Jurkat, Clone E6-1 (cell line): ENCODE data around the gene QDPR.
A peak's percentile ranks its signal among the peaks of the same experiment; 100 is the strongest.

ENCODE experiments used
- DNase-seq: peaks from one replicate; pipeline ENCODE4 v3.0.0-alpha.2; 2011; ENCODE audit warnings: low read depth, low spot score
- H3K4me3 ChIP-seq: 2 replicates; pipeline ENCODE4 v1.5.1; 2011; ENCODE audit warnings: mild to moderate bottlenecking, low read length, control low read depth, moderate library complexity

QDPR gene

DNA sequence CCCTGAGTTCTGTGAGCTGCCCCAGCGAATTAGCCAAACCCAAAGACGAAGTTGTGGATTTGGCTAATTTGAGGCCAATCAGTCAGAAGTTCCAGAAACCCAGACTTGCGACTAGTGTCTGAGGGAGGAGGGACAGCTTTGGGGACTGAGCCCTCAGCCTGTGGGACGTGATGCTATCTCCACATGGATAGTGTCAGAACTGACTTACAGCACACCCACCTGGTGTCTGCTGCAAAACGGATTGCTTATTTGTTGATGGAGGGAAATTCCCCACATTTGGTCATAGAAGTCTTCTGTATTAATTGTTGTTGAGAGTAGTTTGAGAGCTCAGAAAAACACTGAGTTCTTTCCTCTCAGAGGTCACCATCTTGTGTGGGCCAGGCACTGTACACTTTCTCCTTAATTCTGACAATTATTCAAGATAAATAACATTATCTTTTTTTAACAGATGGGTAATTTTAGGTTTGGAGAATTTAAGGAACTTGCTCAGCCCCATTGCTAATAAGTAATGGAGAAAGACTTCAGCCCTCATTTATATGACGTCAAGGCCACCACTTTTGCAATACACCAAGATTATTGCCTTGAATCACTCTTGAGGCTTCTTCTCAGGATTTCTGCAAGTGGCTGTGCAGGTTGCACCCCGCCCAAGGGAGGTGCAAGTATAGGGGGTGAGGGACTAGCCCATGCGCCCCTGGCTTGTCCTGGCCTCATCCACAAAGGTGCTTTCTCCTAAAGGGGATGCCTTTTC, 19.8 kb upstream of the QDPR start:
- no peak overlapping the region for H3K4me3 ChIP-seq
- DNase-seq, result no peak

- no peak overlapping the region for H3K4me3 ChIP-seq
- no peak for DNase-seq
Measured at GRCh38 chr4:17528551-17529165, 16.8 kb upstream of the QDPR start.

DNA sequence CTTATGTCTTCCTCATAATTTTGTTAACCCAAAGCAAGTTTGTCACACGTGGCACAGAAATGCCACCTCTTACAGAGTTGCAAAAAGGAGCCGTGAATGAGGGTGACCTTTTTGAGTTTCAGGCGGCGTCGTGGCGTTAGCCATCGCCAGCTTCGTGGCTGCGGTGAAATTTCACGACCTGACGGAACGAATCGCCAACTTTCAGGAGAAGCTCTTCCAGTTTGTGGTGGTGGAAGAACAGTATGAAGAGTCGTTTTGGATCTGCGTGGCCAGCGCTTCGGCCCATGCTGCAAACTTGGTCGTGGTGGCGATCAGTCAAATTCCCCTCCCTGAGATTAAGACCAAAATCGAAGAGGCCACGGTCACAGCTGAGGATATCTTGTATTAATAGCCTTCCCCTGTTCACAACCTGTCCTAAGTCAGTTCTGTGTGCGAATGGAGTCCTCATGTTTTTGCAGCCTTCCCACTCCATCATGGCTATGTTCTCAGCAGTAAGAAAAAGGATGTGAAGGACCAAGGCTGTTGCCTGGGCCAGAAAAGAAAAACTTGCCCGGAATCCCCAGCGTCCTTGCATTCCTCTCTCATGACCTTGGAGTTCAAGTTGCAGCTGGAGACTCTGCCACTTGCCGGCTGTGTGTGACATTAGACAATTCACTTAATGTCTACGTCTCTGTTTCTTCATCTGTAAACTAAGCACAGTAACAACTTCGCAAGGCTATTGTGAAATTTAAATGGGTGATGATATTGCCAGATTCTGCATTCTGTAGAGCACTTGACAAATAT, 15.0 kb upstream of the QDPR start:
- no peak for DNase-seq

GRCh38 chr4:17523662-17524061, 11.8 kb upstream of the QDPR start:
- no peak overlapping the region for H3K4me3 ChIP-seq
- DNase-seq, result no peak

More for the DNA sequence above, 15.0 kb upstream of the QDPR start:
- H3K4me3 ChIP-seq, result no peak overlapping the region

- no peak overlapping the region for H3K4me3 ChIP-seq
- DNase-seq, result no peak
Measured at GRCh38 chr4:17521595-17521994, 9.7 kb upstream of the QDPR start.

- no peak for DNase-seq
- H3K4me3 ChIP-seq, result no peak overlapping the region
Measured at GRCh38 chr4:17517664-17518063, 5.8 kb upstream of the QDPR start.

DNA sequence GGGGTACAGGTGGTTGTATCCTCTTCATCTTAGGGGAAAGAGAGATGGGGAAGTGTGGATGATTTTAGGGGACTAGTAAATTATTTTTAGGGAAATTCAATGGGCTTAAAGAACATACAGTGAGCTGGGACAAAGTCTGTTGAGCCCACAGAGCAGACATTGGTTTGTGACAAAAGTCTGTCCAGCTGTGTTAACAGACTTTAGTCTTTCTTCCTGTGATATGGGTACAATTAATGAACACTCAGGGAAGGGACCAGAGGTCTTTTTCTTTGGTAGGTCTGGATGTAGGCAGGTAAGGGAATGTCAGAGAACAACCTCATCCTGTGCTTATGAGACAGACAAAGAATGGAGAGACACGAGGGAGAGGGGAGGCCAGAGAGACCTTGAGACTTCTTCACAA, 5.1 kb upstream of the QDPR start:
- no peak overlapping the region for H3K4me3 ChIP-seq
- no peak for DNase-seq

DNA sequence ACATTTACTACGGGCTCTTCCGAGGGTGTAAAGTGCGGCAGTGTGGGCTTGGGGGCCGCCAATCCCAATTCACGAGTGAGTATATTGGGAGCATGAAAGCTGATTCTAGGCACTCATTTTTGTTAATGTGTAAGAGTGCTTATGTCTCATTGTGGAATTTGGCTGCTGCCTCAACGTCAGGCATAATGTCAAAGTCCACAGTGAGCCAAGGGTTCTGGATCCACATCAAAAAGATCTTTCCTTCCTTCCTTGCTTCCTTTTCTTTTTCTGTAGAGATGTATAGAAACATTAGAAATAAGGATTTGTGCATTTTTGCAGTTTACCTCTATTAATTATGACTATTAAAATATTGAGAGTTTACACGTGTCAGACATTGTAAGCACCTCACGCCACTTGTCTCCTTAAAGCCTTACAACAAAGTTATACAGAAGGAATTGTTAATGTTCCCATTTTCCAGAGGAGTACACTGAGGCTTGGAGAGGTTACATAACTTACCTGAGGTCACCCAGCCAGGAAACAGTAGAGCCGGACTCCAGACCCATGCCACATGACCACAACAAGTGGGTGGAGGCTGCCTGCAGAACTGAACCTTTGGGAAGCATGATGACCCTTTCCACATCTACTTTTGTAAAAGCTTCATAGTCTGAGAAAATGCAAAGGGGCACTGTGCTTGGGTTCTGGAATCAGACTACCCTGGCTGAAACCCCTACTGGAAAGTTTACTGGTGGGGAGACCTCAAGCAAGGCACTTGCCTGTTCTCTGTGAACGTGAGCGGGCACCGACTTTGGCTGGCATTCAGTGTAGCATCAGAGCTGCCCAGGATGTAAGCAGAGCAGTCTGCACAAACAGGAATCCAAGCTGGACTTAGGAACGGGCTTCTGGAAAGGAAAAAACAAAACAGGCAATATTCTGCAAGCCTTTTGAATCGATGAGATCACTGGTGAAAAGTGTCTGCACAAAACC, 3.8 kb upstream of the QDPR start:
- no peak for DNase-seq

DNA sequence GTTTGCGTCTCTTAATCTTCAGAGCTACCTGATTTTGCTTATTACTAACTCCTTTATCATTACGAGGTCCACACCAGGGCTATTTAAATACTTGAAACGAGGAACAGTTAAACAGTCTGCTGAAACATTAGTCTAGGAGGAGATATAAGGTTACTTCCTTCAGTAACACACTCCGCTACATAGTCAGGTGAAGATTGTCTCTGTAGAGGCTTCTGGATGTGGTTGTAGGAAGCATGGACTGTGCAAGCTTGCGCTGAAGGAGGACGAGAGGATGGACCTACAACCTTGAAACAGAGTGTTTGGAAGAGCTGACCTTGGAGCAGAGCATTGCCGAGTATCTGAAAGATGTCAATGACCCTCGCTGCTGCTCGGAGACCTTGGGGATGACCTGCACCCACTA, 3.0 kb upstream of the QDPR start, which contains the start of gene CLRN2:
TSS of gene CLRN2 (plus strand) at position 301 of the 400 bp plus-strand sequence. CDS start 102 bp downstream, outside the sequence.
- H3K4me3 ChIP-seq, result no peak within 1 kb of the TSS
- DNase-seq, result no peak

More for the DNA sequence above, 3.8 kb upstream of the QDPR start:
- H3K4me3 ChIP-seq, result no peak overlapping the region

DNA sequence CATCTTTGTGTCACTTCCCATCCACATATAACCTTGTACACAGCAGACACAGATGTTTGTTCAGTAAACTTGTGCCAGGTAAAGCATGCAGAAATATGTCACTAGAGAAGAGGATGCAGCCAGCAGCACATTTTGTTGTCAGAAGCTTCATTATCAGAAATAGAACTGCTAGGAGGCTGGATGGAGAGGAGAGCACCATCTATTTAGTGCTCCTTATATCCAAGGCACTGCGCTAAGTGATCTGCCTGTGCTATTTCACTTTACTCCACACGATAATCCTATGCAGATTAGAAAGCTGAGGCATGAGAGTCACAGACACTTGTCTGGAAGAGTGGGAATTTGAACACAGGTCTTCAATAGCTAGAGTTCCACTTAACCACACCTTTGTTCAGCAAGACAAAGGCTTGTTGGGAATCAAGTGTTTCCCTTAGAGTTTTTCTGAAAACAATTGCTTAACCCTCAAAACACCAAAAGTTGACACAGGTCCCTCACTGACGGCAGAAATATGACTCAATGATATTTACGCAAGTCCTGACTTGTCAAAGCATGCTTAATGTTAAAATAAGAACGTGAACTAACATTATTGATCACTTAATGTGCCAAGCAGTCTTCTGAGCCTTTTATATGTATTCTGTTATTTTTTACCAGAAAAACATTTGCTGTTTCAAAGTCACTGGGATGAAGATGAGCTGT, 1.2 kb upstream of the QDPR start:
- no peak for DNase-seq
- H3K4me3 ChIP-seq, result no peak overlapping the region

DNA sequence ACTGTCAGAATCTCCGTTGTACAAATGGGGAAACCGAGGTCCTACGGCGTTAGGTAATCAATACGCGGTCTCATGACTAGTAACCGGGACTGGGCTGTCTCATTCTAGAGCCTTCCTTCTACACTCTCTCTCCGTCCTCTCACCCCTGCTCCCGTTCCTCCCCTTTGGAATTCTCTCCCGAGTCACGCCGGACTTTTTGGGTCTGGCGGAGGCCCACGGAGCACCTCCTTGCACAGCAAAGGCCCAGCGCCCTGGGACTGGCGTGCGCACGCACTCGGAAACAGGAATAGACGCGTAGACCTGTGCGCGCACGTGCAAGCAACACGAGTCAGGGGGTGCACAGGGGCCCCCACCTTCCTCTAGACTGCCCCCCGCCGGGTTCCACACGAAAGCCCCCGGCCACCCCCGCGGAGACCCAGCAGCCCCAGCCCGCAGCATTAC, 361 bp downstream of the QDPR start:
- no peak for DNase-seq
- H3K4me3 ChIP-seq, result peak overlapping the region; percentile 65

GRCh38 chr4:17511051-17511450, 839 bp downstream of the QDPR start:
- DNase-seq, result no peak
- H3K4me3 ChIP-seq, result peak overlapping the region; percentile 65

DNA sequence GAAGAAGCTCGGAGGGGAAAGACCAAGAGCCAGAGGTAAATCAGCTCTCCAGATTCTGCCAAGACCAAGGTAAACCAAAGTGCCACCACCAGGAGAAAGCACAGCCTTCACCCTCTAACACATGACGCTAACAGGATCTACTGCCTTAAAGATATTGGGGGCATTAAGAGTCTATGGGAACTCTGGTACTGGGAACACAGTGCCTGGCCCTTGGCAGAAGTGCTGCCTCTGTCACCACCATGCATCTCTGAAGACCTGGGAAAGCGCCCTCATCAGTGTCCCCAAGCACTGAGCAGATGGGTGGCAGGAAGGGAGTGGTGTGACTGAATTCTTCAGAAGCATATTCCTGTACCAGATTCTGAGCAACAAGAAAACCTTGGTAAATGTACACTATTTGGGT, 1.3 kb downstream of the QDPR start:
- H3K4me3 ChIP-seq, result no peak overlapping the region
- no peak for DNase-seq

GRCh38 chr4:17504081-17504480, 7.8 kb downstream of the QDPR start:
- DNase-seq, result no peak
- H3K4me3 ChIP-seq, result no peak overlapping the region

GRCh38 chr4:17502756-17503155, 9.1 kb downstream of the QDPR start:
- DNase-seq, result no peak
- H3K4me3 ChIP-seq, result no peak overlapping the region

- H3K4me3 ChIP-seq, result no peak overlapping the region
- DNase-seq, result no peak
Measured at GRCh38 chr4:17500574-17500973, 11.3 kb downstream of the QDPR start.

GRCh38 chr4:17497890-17498523, 13.9 kb downstream of the QDPR start:
- no peak for DNase-seq
- H3K4me3 ChIP-seq, result no peak overlapping the region
